A549 (cell line): ENCODE results near the gene RNF32.

Experiments
- MAFK ChIP-seq: fragments of 450-650 bp; IDR thresholded peaks from 2 replicates; pipeline ENCODE4 v1.6.1; 2014; ENCODE audit not compliant: partially characterized antibody
- SREBF2 ChIP-seq: fragments of 450-650 bp; IDR thresholded peaks from 2 replicates; pipeline ENCODE4 v1.6.1; 2014; ENCODE audit warnings: mild to moderate bottlenecking, moderate library complexity
- TF ChIP-seq, protein P1 (sequence below): fragments of >200 bp; sonication (Bioruptor Twin); formaldehyde crosslinking; IDR thresholded peaks from 3 replicates; pipeline ENCODE4 v1.5.1; 2016

DNA sequence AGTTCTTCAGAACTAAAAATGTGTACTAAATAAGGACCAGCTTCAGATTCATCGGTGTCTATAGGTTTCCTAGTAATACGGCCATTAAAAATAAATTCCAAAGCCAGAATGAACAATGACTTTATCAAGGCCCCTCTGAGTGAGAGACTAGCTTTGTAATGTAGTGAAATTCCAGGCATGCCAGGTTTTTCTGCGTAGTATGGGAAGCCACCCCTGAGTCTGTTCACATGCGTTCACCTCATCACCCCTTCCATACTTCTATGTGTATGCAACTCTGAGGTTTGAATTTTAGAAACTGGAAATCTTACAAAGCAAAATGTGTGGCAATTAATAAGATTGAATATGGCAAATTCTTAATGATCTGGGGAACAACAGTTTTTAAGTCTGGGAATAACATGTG is 24.5 kb downstream of the RNF32 start:
- TF ChIP-seq, protein P1, sequence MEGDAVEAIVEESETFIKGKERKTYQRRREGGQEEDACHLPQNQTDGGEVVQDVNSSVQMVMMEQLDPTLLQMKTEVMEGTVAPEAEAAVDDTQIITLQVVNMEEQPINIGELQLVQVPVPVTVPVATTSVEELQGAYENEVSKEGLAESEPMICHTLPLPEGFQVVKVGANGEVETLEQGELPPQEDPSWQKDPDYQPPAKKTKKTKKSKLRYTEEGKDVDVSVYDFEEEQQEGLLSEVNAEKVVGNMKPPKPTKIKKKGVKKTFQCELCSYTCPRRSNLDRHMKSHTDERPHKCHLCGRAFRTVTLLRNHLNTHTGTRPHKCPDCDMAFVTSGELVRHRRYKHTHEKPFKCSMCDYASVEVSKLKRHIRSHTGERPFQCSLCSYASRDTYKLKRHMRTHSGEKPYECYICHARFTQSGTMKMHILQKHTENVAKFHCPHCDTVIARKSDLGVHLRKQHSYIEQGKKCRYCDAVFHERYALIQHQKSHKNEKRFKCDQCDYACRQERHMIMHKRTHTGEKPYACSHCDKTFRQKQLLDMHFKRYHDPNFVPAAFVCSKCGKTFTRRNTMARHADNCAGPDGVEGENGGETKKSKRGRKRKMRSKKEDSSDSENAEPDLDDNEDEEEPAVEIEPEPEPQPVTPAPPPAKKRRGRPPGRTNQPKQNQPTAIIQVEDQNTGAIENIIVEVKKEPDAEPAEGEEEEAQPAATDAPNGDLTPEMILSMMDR, result no peak
- TF ChIP-seq SREBF2 (no peak), MAFK (no peak)
